SK-N-SH treated with all-trans-retinoic acid at 6 μM for 48 hours (cell line): ENCODE data around the gene CEACAM16.
"Not testable (repeated sequence)": the region's sequence is repeated elsewhere in the genome, so short reads cannot be mapped to it uniquely, and the experiment has no call there.

Experiments used
- ATAC-seq: fragments of 200-7000 bp; cut with Tn5 transposase; 3 replicates; pipeline ENCODE4 v1.9.1; 2020; ENCODE audit warnings: mild to moderate bottlenecking, moderate library complexity
- ARNTL ChIP-seq: fragments of 450-650 bp; formaldehyde crosslinking; IDR thresholded peaks from 2 replicates; pipeline ENCODE4 v1.5.0; 2020; ENCODE audit warnings: low read depth, mild to moderate bottlenecking, moderate library complexity, borderline replicate concordance
- ESRRG ChIP-seq: fragments of 250-450 bp; sonication (Bioruptor Pico); IDR thresholded peaks from 2 replicates; pipeline ENCODE4 v1.6.1; 2021; ENCODE audit warnings: mild to moderate bottlenecking
- GLIS3 ChIP-seq: fragments of 250-450 bp; sonication (Bioruptor Pico); IDR thresholded peaks from 2 replicates; pipeline ENCODE4 v1.5.0; 2020; ENCODE audit warnings: mild to moderate bottlenecking, moderate library complexity
- ISL1 ChIP-seq: fragments of 250-450 bp; sonication (Bioruptor Pico); IDR thresholded peaks from 2 replicates; pipeline ENCODE4 v2.1.2; 2022; ENCODE audit warnings: mild to moderate bottlenecking, moderate library complexity
- OSR1 ChIP-seq: fragments of 250-450 bp; sonication (Bioruptor Pico); IDR thresholded peaks from 2 replicates; pipeline ENCODE4 v1.8.0; 2022; ENCODE audit warnings: moderate library complexity, mild to moderate bottlenecking, inconsistent platforms
- PATZ1 ChIP-seq: fragments of 250-450 bp; sonication (Bioruptor Pico); IDR thresholded peaks from 2 replicates; pipeline ENCODE4 v1.8.0; 2020; ENCODE audit warnings: mild to moderate bottlenecking, moderate library complexity, borderline replicate concordance
- RARB ChIP-seq: fragments of 250-450 bp; sonication (Bioruptor Pico); IDR thresholded peaks from 2 replicates; pipeline ENCODE4 v1.8.0; 2021; ENCODE audit warnings: mild to moderate bottlenecking, moderate library complexity
- SNAI2 ChIP-seq: fragments of 250-450 bp; sonication (Bioruptor Pico); IDR thresholded peaks from 2 replicates; pipeline ENCODE4 v1.5.0; 2020; ENCODE audit warnings: mild to moderate bottlenecking, moderate library complexity
- TSHZ2 ChIP-seq: fragments of 250-450 bp; sonication (Bioruptor Pico); IDR thresholded peaks from 2 replicates; pipeline ENCODE4 v1.5.0; 2020; ENCODE audit warnings: mild to moderate bottlenecking, moderate library complexity
- ZC3H10 ChIP-seq: fragments of 250-450 bp; sonication (Bioruptor Pico); IDR thresholded peaks from 2 replicates; pipeline ENCODE4 v1.5.1; 2021; ENCODE audit warnings: mild to moderate bottlenecking, moderate library complexity
- ZFP30 ChIP-seq: fragments of 450-650 bp; formaldehyde crosslinking; IDR thresholded peaks from 2 replicates; pipeline ENCODE4 v1.5.0; 2022; ENCODE audit warnings: mild to moderate bottlenecking, moderate library complexity
- TF ChIP-seq, protein P1 (sequence below): fragments of 250-450 bp; sonication (Bioruptor Pico); IDR thresholded peaks from 2 replicates; pipeline ENCODE4 v1.8.0; 2021; ENCODE audit warnings: low read depth, mild to moderate bottlenecking, moderate library complexity, borderline replicate concordance
- TF ChIP-seq, protein P2 (sequence below): fragments of 250-450 bp; sonication (Bioruptor Pico); IDR thresholded peaks from 2 replicates; pipeline ENCODE4 v1.5.1; 2020; ENCODE audit warnings: low read depth, mild to moderate bottlenecking, moderate library complexity
- TF ChIP-seq, protein P3 (sequence below): fragments of 250-450 bp; sonication (Bioruptor Pico); IDR thresholded peaks from 2 replicates; pipeline ENCODE4 v1.5.1; 2021; ENCODE audit warnings: mild to moderate bottlenecking, moderate library complexity

Gene CEACAM16

GRCh38 chr19:44706506-44707236 lies 7.7 kb downstream of the CEACAM16 start (continued):
- TF ChIP-seq TSHZ2 (CRISPR knock-in tag) (no peak), ARNTL (CRISPR knock-in tag) (no peak), GLIS3 (CRISPR knock-in tag) (no peak), ISL1 (CRISPR knock-in tag) (no peak), PATZ1 (CRISPR knock-in tag) (no peak), SNAI2 (CRISPR knock-in tag) (no peak), ZC3H10 (no peak)

- TF ChIP-seq SNAI2 (CRISPR knock-in tag): no peak
- ATAC-seq: no peak
Observed at GRCh38 chr19:44707794-44708193, 8.8 kb downstream of the CEACAM16 start.

GRCh38 chr19:44708940-44709339 lies 10.0 kb downstream of the CEACAM16 start:
- TF ChIP-seq OSR1 (no peak), ZFP30 (no peak)
- TF ChIP-seq, protein P1, sequence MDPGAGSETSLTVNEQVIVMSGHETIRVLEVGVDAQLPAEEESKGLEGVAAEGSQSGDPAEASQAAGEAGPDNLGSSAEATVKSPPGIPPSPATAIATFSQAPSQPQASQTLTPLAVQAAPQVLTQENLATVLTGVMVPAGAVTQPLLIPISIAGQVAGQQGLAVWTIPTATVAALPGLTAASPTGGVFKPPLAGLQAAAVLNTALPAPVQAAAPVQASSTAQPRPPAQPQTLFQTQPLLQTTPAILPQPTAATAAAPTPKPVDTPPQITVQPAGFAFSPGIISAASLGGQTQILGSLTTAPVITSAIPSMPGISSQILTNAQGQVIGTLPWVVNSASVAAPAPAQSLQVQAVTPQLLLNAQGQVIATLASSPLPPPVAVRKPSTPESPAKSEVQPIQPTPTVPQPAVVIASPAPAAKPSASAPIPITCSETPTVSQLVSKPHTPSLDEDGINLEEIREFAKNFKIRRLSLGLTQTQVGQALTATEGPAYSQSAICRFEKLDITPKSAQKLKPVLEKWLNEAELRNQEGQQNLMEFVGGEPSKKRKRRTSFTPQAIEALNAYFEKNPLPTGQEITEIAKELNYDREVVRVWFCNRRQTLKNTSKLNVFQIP (CRISPR knock-in tag): no peak
- ATAC-seq: no peak

DNA sequence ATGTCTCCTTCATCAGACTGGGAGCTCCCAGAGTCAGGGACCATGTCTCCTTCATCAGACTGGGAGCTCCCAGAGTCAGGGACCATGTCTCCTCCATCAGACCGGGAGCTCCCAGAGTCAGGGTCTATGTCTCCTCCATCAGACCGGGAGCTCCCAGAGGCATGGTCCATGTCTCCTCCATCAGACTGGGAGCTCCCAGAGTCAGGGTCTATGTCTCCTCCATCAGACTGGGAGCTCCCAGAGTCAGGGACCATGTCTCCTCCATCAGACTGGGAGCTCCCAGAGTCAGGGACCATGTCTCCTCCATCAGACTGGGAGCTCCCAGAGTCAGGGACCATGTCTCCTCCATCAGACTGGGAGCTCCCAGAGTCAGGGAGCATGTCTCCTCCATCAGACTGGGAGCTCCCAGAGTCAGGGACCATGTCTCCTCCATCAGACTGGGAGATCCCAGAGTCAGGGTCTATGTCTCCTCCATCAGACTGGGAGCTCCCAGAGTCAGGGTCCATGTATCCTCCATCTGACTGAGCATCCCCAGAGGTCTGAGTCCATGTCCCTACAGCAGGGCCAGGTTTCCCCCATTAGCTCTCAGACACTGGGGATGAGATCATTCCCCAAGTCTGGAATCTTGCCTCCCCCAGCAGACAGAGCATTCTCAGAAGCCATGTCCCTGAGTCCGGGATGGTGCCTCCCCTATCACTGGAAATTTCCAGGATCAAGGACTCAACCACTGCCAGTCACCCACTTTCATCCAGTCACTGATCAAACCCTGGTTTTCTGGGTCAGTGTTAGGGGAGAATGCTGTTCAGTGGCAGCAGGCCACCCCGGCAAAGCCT lies 10.7 kb downstream of the CEACAM16 start:
- not testable (repeated sequence) for ATAC-seq

DNA sequence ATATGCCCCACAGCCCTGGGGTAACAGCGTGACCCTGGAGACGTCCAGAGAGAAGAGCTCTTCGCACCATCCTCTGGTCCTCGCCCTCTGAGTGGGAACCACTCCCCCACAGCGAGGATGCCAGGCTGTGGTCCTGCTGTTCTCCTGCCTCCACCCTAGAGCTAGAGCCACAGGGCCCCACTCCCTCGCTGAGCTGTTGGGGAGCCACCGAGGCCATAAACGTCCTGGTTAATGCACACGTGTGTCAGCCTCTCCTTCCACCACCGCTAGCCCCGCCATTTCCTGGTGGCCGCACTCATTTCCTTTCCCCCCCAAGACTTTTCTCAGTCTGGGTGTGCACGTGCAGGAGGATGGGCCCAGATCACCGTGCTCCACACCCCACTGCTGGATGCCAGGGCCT lies 11.5 kb downstream of the CEACAM16 start:
- TF ChIP-seq, protein P2, sequence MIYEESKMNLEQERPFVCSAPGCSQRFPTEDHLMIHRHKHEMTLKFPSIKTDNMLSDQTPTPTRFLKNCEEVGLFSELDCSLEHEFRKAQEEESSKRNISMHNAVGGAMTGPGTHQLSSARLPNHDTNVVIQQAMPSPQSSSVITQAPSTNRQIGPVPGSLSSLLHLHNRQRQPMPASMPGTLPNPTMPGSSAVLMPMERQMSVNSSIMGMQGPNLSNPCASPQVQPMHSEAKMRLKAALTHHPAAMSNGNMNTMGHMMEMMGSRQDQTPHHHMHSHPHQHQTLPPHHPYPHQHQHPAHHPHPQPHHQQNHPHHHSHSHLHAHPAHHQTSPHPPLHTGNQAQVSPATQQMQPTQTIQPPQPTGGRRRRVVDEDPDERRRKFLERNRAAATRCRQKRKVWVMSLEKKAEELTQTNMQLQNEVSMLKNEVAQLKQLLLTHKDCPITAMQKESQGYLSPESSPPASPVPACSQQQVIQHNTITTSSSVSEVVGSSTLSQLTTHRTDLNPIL: no peak
- TF ChIP-seq ESRRG (CRISPR knock-in tag): no peak
- TF ChIP-seq, protein P3, sequence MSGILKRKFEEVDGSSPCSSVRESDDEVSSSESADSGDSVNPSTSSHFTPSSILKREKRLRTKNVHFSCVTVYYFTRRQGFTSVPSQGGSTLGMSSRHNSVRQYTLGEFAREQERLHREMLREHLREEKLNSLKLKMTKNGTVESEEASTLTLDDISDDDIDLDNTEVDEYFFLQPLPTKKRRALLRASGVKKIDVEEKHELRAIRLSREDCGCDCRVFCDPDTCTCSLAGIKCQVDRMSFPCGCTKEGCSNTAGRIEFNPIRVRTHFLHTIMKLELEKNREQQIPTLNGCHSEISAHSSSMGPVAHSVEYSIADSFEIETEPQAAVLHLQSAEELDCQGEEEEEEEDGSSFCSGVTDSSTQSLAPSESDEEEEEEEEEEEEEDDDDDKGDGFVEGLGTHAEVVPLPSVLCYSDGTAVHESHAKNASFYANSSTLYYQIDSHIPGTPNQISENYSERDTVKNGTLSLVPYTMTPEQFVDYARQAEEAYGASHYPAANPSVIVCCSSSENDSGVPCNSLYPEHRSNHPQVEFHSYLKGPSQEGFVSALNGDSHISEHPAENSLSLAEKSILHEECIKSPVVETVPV (CRISPR knock-in tag): no peak
- no peak for TF ChIP-seq RARB (CRISPR knock-in tag)
- TF ChIP-seq, all 23 proteins: peak for 0
- no peak for ATAC-seq
